ENCODE results near the gene ANKFY1. TPM values are rescaled to one million over a fixed set of nuclear protein-coding genes. Genes with fewer than 3 reads are reported as not detected.
A peak's percentile ranks its signal among the peaks of the same experiment; 100 is the strongest.

The ANKFY1 gene
- total and polyA plus RNA-seq, 2 donors (not counting 3 experiments of a cell fraction or from before 2014, with no cell fraction given), result 30.6 to 51.1 TPM

- Histone ChIP-seq H4K20me1 (replicated peaks; ENCODE audit: control insufficient read depth, extremely low read depth, insufficient read depth, low read length) (no peaks in the 10 kb centered on the region), H3K4me1 (ENCODE audit: control insufficient read depth, extremely low read depth, insufficient read depth, low read length) (peaks cover 15% of the 10 kb centered on the region), H2AFZ (ENCODE audit: low read depth, low read length) (peak overlapping the region; percentile 68), H3K9me1 (replicated peaks; ENCODE audit: control insufficient read depth, extremely low read depth, insufficient read depth, low read length) (no peaks in the 10 kb centered on the region), H3K79me2 (ENCODE audit: control insufficient read depth, insufficient read depth, low read length) (peaks cover 52% of the 10 kb centered on the region), H3K9ac (replicated peaks; ENCODE audit: extremely low read depth, insufficient read depth, low read length) (peak overlapping the region; percentile 64), H3K4me3 (replicated peaks in 1 of 3; ENCODE audit: insufficient read depth in 1 of 3, low read depth in 1 of 3, low read length in 3 of 3) (peak overlapping the region; percentile 87 to 95 (median 90)), H3K27ac (ENCODE audit: insufficient read depth, low read depth, low read length) (peak overlapping the region; percentile 45), H3K27me3 (ENCODE audit: control insufficient read depth in 2 of 2, insufficient read depth in 2 of 2, low read length in 2 of 2) (no peaks in the 10 kb centered on the region), H3K4me2 (ENCODE audit: insufficient read depth, low read length) (peak overlapping the region; percentile 99), H3K36me3 (ENCODE audit: control insufficient read depth in 2 of 2, extremely low read depth in 1 of 2, insufficient read depth in 2 of 2, low read length in 2 of 2) (no peaks in the 10 kb centered on the region), H3K9me3 (replicated peaks; ENCODE audit: control insufficient read depth, insufficient read depth, low read length) (no peaks in the 10 kb centered on the region)
- ChIA-PET CTCF (interaction anchor here (0.9 to 1.8 kb wide), 2 partner anchors 15 to 23 kb away, joined by 3 to 6 read pairs; no protein-coding TSS in a partner anchor), POLR2A (interaction anchor here (0.6 to 1.6 kb wide), 4 partner anchors 15 to 211 kb away, joined by 3 to 7 read pairs (median 5); no protein-coding TSS in a partner anchor)
- DNase-seq (ENCODE audit: low read depth, low spot score), result peak; percentile 49
- TF ChIP-seq GATA2 (IDR thresholded peaks at IDR 0.05; ENCODE audit: insufficient read depth, insufficient read length, low read depth, low read length) (no peak), JUN (IDR thresholded peaks at IDR 0.05; ENCODE audit: borderline replicate concordance, insufficient read depth, insufficient read length, low read depth) (no peak), POLR2A (IDR thresholded peaks at IDR 0.05; ENCODE audit: low read depth, low read length) (no peak), POLR2AphosphoS5 (IDR thresholded peaks at IDR 0.05; ENCODE audit: insufficient read depth, low read depth, low read length) (no peak), FOS (IDR thresholded peaks at IDR 0.05; ENCODE audit: borderline replicate concordance, insufficient read depth, low read length) (no peak), EZH2 (IDR thresholded peaks at IDR 0.05; ENCODE audit: borderline replicate concordance, low read depth, low read length, severe bottlenecking) (no peak), MAX (IDR thresholded peaks at IDR 0.05; ENCODE audit: insufficient read depth, insufficient read length) (no peak), CTCF (IDR thresholded peaks at IDR 0.05; ENCODE audit: extremely low read depth in 1 of 2, insufficient read depth in 1 of 2, low read depth in 1 of 2, low read length in 2 of 2) (no peak), MYC (IDR thresholded peaks at IDR 0.05; ENCODE audit: low read depth, low read length) (no peak)
- dilution Hi-C loops (cut with MboI; ENCODE audit: extremely low pct_ligation_motif_present, low sequenced_read_pairs), result no loop called here
- no TSS peak for BruUV-seq (replicated peaks)
- intact Hi-C loops (cut with micrococcal nuclease), result loop anchor here (2.0 kb wide), 2 partner anchors 42 to 224 kb away; partner anchors contain the start of gene UBE2G1
- no peak for FAIRE-seq
These were observed 121.5 kb downstream of the ANKFY1 start for GRCh38 chr17:4142107-4142900.

All from endothelial cell of umbilical vein (primary cell).